Heart right ventricle (tissue), 16 donors: Measurements from ENCODE around the gene MYOM3. TPM values are rescaled to one million over a fixed set of nuclear protein-coding genes. Genes with fewer than 3 reads are reported as not detected.
A peak's percentile ranks its signal among the peaks of the same experiment; 100 is the strongest.

Experiments used
- ATAC-seq, 8 donors: fragments of 200-7000 bp; cut with Tn5 transposase; one replicate each; pipeline ENCODE4 v1.9.1; 2020; ENCODE audit warnings: mild to moderate bottlenecking in 8 of 8, moderate library complexity in 8 of 8, moderate number of reproducible peaks in 1 of 8
- DNase-seq, 2 donors: peaks; one replicate each; pipeline ENCODE4 v3.0.0-alpha.2; 2020
- H3K27ac ChIP-seq, 10 donors: fragments of 200-600 bp; sonication (generic) in 2 of 10; one replicate each; pipeline versions ENCODE4 v1.5.0 to v1.8.0; 2020 to 2022; ENCODE audit warnings: mild to moderate bottlenecking in 3 of 10
- H3K27me3 ChIP-seq, 7 donors: fragments of 200-600 bp; one replicate each; pipeline ENCODE4 v1.8.0; 2021 to 2022; ENCODE audit warnings: mild to moderate bottlenecking in 2 of 7
- H3K36me3 ChIP-seq, 9 donors: fragments of 200-600 bp; sonication (generic) in 1 of 9; one replicate each; pipeline versions ENCODE4 v1.5.0 to v1.8.0; 2020 to 2022; ENCODE audit warnings: mild to moderate bottlenecking in 2 of 9
- H3K4me1 ChIP-seq, 9 donors: fragments of 200-600 bp; sonication (generic) in 1 of 9; one replicate each; pipeline versions ENCODE4 v1.5.0 to v1.8.0; 2020 to 2022; ENCODE audit warnings: mild to moderate bottlenecking in 4 of 9
- H3K4me3 ChIP-seq, 10 donors: fragments of 200-600 bp; sonication (generic) in 2 of 10; one replicate each; pipeline versions ENCODE4 v1.5.0 to v1.8.0; 2020 to 2022; ENCODE audit warnings: mild to moderate bottlenecking in 7 of 10, moderate library complexity in 2 of 10
- H3K9me3 ChIP-seq, 11 donors: fragments of 200-600 bp in 10 of 11; sonication (generic) in 2 of 11; one replicate each; pipeline versions ENCODE4 v1.5.0 to v1.8.0; 2013 to 2022; ENCODE audit warnings: mild to moderate bottlenecking in 2 of 11, control low read depth in 1 of 11, moderate library complexity in 1 of 11
- WGBS, 2 donors: extraction: QIAGEN DNeasy Blood & Tissue Kit; methylation state at CpG; one replicate each; pipeline ENCODE4 v1.1.7; 2013; ENCODE audit warnings: inconsistent platforms in 1 of 2; 5-methylcytosine and 5-hydroxymethylcytosine counted together
- intact Hi-C, 10 donors: fragments of 100-400 bp; cut with DNase I; formaldehyde crosslinking; loops; one replicate each; pipeline versions ENCODE4 v1.11.1 to v1.14.2; 2022
- polyA plus RNA-seq, 2 donors: library from polyadenylated mRNA; stranded (reverse); fragments of 200-250 nt; gene quantifications; one replicate each; pipeline ENCODE4 v1.2.3, GENCODE V29; 2013
- total RNA-seq, 10 donors: library from RNA; stranded (reverse); fragmentation: NEBNext Ultra II Directional in 3 of 10; extraction: Animal tissue kit (Norgen Biotek cat#: 25700) in 3 of 10; gene quantifications; one replicate each; pipeline versions ENCODE4 v1.2.1 to v1.2.4, GENCODE V29; 2021 to 2023
- TF ChIP-seq, protein P1 (sequence below), 9 donors: fragments of 200-600 bp; sonication (generic) in 2 of 9; IDR thresholded peaks; one replicate each; pipeline versions ENCODE4 v1.5.0 to v1.8.0; 2021 to 2022; ENCODE audit warnings: antibody characterized with exemption in 9 of 9, mild to moderate bottlenecking in 5 of 9, moderate library complexity in 1 of 9
- donor health status: Arrhythmogenic right ventricular cardiomyopathy.
- donor health status: ischemic (EF 13 %, LVEDD 7.1; RV severe dilation, severe dysfunction).
- donor health status: healthy with polysubstance abuse.
- donor health status: DM: no; HTN: yes; CAD: no.
- donor health status: DM: no; HTN: no; CAD: no.
- donor health status: ischemic (EF 25% LVEDD 6.9; RV normal size, moderate dysfunction).
- donor health status: ischemic (EF 25% LVEDD 5.7; RV mildly dilated, moderate dysfunction).
- donor health status: healthy.
- donor health status: DM: yes; HTN: yes; CAD: no.
- donor health status: Ischemic cardiomyopathy.
- donor health status: ischemic (EF 35%, LVEDD 5.7; RV mildly dilated, moderate dysfunction).
- donor health status: nonischemic (EF 11% LVEDD 7.7; RV severe dilation, severe dysfunction).
- donor health status: DM: yes; HTN: yes; CAD: no.
- donor health status: PGD.
- donor health status: ischemic (EF 29% LVEDD 5.4; RV normal size, mild dysfunction).
- donor health status: nonischemic (EF 23%, LVEDD 6.1; RV moderate dilation, normal function).

The MYOM3 gene
- total and polyA plus RNA-seq, 12 donors: 85.3 to 428 (median 318) TPM

DNA sequence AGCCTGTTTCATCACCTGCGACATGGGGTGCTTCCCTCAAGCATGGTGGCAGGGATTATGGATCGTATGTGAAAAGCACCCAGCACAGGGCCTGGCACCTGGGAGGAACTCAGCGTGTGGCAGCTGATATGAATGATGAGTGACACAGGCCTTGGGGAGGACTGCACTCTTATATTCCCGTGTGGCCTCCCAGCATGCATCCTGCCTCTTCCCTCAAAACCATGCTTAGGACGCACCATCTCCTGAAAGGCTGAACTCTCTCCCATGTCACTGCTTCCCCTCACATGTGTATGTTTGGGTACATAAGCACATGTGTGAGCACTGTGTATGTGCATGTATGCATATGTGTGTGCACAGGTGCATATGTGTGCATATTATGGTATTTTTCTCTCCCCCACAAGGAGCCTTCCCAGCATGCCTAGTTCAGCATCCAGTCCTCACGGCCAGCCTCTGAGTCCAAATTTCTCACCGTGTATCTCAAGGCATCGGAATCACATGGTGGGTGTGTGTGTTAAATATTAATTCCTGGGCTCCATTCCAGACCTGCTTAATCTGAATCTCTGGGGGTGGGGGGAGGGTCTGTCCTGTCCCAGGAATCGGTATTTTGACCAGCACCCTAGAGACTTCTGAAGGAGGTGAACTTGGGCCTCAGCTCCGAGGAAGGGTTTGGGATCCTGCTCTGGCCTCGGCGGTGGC lies 12.8 kb downstream of the MYOM3 start:
- no peaks in the 10 kb centered on the region for H3K27me3 ChIP-seq
- peaks cover 0 to 24% (median 0%) of the 10 kb centered on the region in 9 donors for H3K36me3 ChIP-seq
- no peak overlapping the region for H3K4me3 ChIP-seq
- ATAC-seq (no peak), DNase-seq (no peak)
- TF ChIP-seq, protein P1, sequence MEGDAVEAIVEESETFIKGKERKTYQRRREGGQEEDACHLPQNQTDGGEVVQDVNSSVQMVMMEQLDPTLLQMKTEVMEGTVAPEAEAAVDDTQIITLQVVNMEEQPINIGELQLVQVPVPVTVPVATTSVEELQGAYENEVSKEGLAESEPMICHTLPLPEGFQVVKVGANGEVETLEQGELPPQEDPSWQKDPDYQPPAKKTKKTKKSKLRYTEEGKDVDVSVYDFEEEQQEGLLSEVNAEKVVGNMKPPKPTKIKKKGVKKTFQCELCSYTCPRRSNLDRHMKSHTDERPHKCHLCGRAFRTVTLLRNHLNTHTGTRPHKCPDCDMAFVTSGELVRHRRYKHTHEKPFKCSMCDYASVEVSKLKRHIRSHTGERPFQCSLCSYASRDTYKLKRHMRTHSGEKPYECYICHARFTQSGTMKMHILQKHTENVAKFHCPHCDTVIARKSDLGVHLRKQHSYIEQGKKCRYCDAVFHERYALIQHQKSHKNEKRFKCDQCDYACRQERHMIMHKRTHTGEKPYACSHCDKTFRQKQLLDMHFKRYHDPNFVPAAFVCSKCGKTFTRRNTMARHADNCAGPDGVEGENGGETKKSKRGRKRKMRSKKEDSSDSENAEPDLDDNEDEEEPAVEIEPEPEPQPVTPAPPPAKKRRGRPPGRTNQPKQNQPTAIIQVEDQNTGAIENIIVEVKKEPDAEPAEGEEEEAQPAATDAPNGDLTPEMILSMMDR (IDR thresholded peaks at IDR 0.05): no peak
- intact Hi-C loops: no loop called here
- no peaks in the 10 kb centered on the region for H3K9me3 ChIP-seq
- peak overlapping the region in 9 of 10 donors; percentile 26 to 90 (median 66) for H3K27ac ChIP-seq
- 44 to 49% methylated on average over 12 of the region's 12 CpGs for WGBS, 2 donors
- peaks cover 0 to 80% (median 38%) of the 10 kb centered on the region in 9 donors for H3K4me1 ChIP-seq

DNA sequence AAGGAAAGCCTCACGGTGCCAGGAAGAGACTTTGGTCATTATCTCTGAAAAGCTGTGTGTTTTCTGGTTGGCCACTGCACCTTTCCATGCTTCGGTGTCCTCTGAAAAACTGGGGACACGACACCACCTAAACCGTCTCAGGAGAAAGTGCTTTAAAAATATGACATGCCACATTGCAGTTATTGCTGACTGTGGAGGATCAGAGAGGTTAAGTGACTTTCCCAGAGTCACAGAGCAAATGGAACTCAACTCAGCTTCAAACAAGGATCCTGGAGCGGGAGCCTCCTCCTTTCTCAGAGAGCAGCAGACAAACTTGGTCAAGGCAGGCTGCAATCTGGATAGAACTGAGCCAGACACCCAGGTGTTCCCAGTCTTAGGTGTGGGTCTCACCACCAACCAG lies 13.8 kb downstream of the MYOM3 start:
- peaks cover 0 to 29% (median 0%) of the 10 kb centered on the region in 9 donors for H3K36me3 ChIP-seq
- peaks cover 0 to 70% (median 31%) of the 10 kb centered on the region in 9 donors for H3K4me1 ChIP-seq
- H3K4me3 ChIP-seq: no peak overlapping the region
- ATAC-seq (no peak), DNase-seq (no peak)
- no peaks in the 10 kb centered on the region for H3K9me3 ChIP-seq
- H3K27me3 ChIP-seq: no peaks in the 10 kb centered on the region
- intact Hi-C loops: no loop called here
- 86 to 92% methylated on average over 5 of the region's 5 CpGs for WGBS, 2 donors
- TF ChIP-seq, protein P1 (IDR thresholded peaks at IDR 0.05): no peak
- H3K27ac ChIP-seq: peak overlapping the region in 9 of 10 donors; percentile 34 to 90 (median 68)

DNA sequence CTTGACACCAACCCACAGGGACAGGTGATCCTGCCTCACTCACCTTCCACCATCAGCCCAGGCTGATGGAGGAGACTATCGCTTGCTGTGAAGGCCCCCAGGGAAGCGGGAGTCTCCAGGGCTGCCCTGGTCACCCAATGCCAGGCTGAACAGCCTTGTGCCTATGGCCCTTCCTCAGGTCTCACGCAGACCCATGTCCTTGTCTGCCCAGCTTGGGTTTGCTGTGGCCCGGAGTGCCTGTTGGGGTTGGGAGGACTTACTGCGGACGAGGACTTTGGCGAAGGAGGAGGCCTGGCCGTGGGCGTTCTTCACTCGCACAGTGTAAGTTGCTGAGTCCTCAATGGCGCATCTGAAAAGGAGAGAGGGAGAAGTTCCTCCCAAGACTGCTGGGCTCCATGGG lies 14.3 kb downstream of the MYOM3 start:
- DNase-seq: no peak

DNA sequence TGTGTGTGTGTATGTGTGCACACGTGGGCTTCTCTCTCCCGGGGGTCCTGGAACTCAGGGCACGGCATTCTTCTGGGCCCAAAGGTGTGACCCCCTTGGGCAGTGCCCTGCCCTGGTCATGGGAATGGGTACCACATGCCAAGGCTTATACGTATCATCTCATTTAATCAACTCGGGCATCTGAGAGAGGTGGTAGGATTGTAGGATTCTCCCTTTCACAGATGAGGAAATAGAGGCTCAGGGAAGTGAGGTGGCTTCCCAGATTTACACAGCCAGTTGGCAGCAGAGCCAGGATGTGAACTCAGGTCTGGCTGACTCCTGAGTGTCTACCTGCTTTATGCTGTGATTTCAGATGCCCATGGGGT lies 15.2 kb downstream of the MYOM3 start:
- no peaks in the 10 kb centered on the region for H3K27me3 ChIP-seq
- TF ChIP-seq, protein P1 (IDR thresholded peaks at IDR 0.05): no peak
- H3K27ac ChIP-seq: peak overlapping the region in 9 of 10 donors; percentile 14 to 91 (median 84)
- H3K4me3 ChIP-seq: no peak overlapping the region
- WGBS, 2 donors: 55 to 72% methylated on average over 5 of the region's 5 CpGs
- intact Hi-C loops: no loop called here
- peak in 1 of 8 donors; percentile 1 for ATAC-seq
- no peak for DNase-seq
- H3K4me1 ChIP-seq: peaks cover 0 to 56% (median 22%) of the 10 kb centered on the region in 9 donors
- H3K9me3 ChIP-seq: no peaks in the 10 kb centered on the region
- peaks cover 0 to 42% (median 0%) of the 10 kb centered on the region in 9 donors for H3K36me3 ChIP-seq

More for the DNA sequence above, 14.3 kb downstream of the MYOM3 start:
- no peak for ATAC-seq
- WGBS, 2 donors: 83% methylated on average over 11 of the region's 11 CpGs
- H3K27ac ChIP-seq: peak overlapping the region in 8 of 10 donors; percentile 34 to 90 (median 83)
- TF ChIP-seq, protein P1 (IDR thresholded peaks at IDR 0.05): no peak
- H3K27me3 ChIP-seq: no peaks in the 10 kb centered on the region
- intact Hi-C loops: no loop called here
- peaks cover 0 to 65% (median 27%) of the 10 kb centered on the region in 9 donors for H3K4me1 ChIP-seq
- no peaks in the 10 kb centered on the region for H3K9me3 ChIP-seq
- H3K36me3 ChIP-seq: peaks cover 0 to 34% (median 0%) of the 10 kb centered on the region in 9 donors
- no peak overlapping the region for H3K4me3 ChIP-seq
